ENCODE data around the gene CENPO. TPM values are rescaled to one million over a fixed set of nuclear protein-coding genes. Genes with fewer than 3 reads are reported as not detected.
"Not testable (repeated sequence)": the region's sequence is repeated elsewhere in the genome, so short reads cannot be mapped to it uniquely, and the experiment has no call there.

Gene CENPO
- total RNA-seq, 4 donors from 2014 or later, result 6.0 to 13.8 (median 9.6) TPM

- WGBS, 2 donors (ENCODE audit: low coverage in 1 of 2), result 4% methylated on average over 14 of the region's 14 CpGs; no CpG with 5 or more reads in 1 of the 2 donors
- intact Hi-C loops (cut with DNase I; ENCODE audit: low total_unique reads), result no loop called here
- in situ Hi-C loops (cut with MboI; ENCODE audit: low pct_ligation_motif_present in 1 of 4, low pct_unique_long_range_greater_than_20kb in 1 of 4, low sequenced_read_pairs in 3 of 4), result no loop called here
- H3K4me1 ChIP-seq, result peaks cover 9 to 20% (median 14%) of the 10 kb centered on the region in 4 donors
- no peaks in the 10 kb centered on the region for H3K36me3 ChIP-seq
- H3K9me3 ChIP-seq, result no peaks in the 10 kb centered on the region
- no peaks in the 10 kb centered on the region for H3K27me3 ChIP-seq
- peak overlapping the region; percentile 94 to 99 (median 95) for H3K27ac ChIP-seq
- DNase-seq, result no peak
- peak overlapping the region; percentile 57 to 90 (median 72) for H3K4me3 ChIP-seq
- TF ChIP-seq POLR2AphosphoS5 (IDR thresholded peaks at IDR 0.05), result no peak
- no peak for TF ChIP-seq POLR2A (IDR thresholded peaks at IDR 0.05)
- TF ChIP-seq EP300 (IDR thresholded peaks at IDR 0.05; ENCODE audit: low read depth), result no peak
- no peak for TF ChIP-seq CTCF (IDR thresholded peaks at IDR 0.05)
These were observed 673 bp downstream of the CENPO start for GRCh38 chr2:24793761-24794435.

- peaks cover 0 to 6% (median 0%) of the 10 kb centered on the region in 4 donors for H3K36me3 ChIP-seq
- no peak overlapping the region for H3K27ac ChIP-seq
- no peak for TF ChIP-seq EP300 (IDR thresholded peaks at IDR 0.05; ENCODE audit: low read depth)
- no peak for TF ChIP-seq POLR2AphosphoS5 (IDR thresholded peaks at IDR 0.05)
- no peak for TF ChIP-seq CTCF (IDR thresholded peaks at IDR 0.05)
- TF ChIP-seq POLR2A (IDR thresholded peaks at IDR 0.05), result no peak
- no peak for DNase-seq
- H3K4me1 ChIP-seq, result peaks cover 5 to 10% (median 6%) of the 10 kb centered on the region in 4 donors
- H3K9me3 ChIP-seq, result no peaks in the 10 kb centered on the region
- no peak overlapping the region for H3K4me3 ChIP-seq
- in situ Hi-C loops (cut with MboI; ENCODE audit: low pct_ligation_motif_present in 1 of 4, low pct_unique_long_range_greater_than_20kb in 1 of 4, low sequenced_read_pairs in 3 of 4), result no loop called here
- no peaks in the 10 kb centered on the region for H3K27me3 ChIP-seq
- WGBS, 2 donors (ENCODE audit: low coverage in 1 of 2), result 95 to 97% methylated on average over 2 of the region's 2 CpGs
- intact Hi-C loops (cut with DNase I; ENCODE audit: low total_unique reads), result no loop called here
These were observed 4.4 kb downstream of the CENPO start for GRCh38 chr2:24797644-24798043.

- H3K27ac ChIP-seq; H3K9me3 ChIP-seq; DNase-seq; H3K4me3 ChIP-seq; H3K4me1 ChIP-seq; in situ Hi-C loops (cut with MboI; ENCODE audit: low pct_ligation_motif_present in 1 of 4, low pct_unique_long_range_greater_than_20kb in 1 of 4, low sequenced_read_pairs in 3 of 4); intact Hi-C loops (cut with DNase I; ENCODE audit: low total_unique reads); H3K27me3 ChIP-seq; H3K36me3 ChIP-seq: not testable (repeated sequence)
- 97 to 100% methylated on average over 4 to 5 of the region's 5 CpGs for WGBS, 2 donors (ENCODE audit: low coverage in 1 of 2)
These were observed 7.3 kb downstream of the CENPO start for GRCh38 chr2:24800487-24800886.

- Histone ChIP-seq H3K27ac (peak overlapping the region in 2 of 4 donors; percentile 8 to 21), H3K4me1 (peaks cover 0 to 19% (median 8%) of the 10 kb centered on the region in 4 donors)
- H3K4me3 ChIP-seq; H3K27me3 ChIP-seq; H3K9me3 ChIP-seq; H3K36me3 ChIP-seq; in situ Hi-C loops (cut with MboI; ENCODE audit: low pct_ligation_motif_present in 1 of 4, low pct_unique_long_range_greater_than_20kb in 1 of 4, low sequenced_read_pairs in 3 of 4); intact Hi-C loops (cut with DNase I; ENCODE audit: low total_unique reads): not testable (repeated sequence)
- 80 to 94% methylated on average over 11 to 25 of the region's 25 CpGs for WGBS, 2 donors (ENCODE audit: low coverage in 1 of 2)
- DNase-seq, result peak; percentile 60
These were observed 12.8 kb downstream of the CENPO start for GRCh38 chr2:24805811-24806660.

GRCh38 chr2:24806661-24807036, 13.4 kb downstream of the CENPO start:
- Histone ChIP-seq H3K9me3 (no peaks in the 10 kb centered on the region), H3K4me3 (no peak overlapping the region), H3K27ac (peak overlapping the region in 2 of 4 donors; percentile 8 to 21), H3K4me1 (peaks cover 0 to 19% (median 8%) of the 10 kb centered on the region in 4 donors), H3K36me3 (no peaks in the 10 kb centered on the region), H3K27me3 (no peaks in the 10 kb centered on the region)
- intact Hi-C loops (cut with DNase I; ENCODE audit: low total_unique reads), result no loop called here
- no peak for DNase-seq
- TF ChIP-seq POLR2A (IDR thresholded peaks at IDR 0.05) (no peak), POLR2AphosphoS5 (IDR thresholded peaks at IDR 0.05) (no peak), CTCF (IDR thresholded peaks at IDR 0.05) (no peak), EP300 (IDR thresholded peaks at IDR 0.05; ENCODE audit: low read depth) (no peak)
- in situ Hi-C loops (cut with MboI; ENCODE audit: low pct_ligation_motif_present in 1 of 4, low pct_unique_long_range_greater_than_20kb in 1 of 4, low sequenced_read_pairs in 3 of 4), result no loop called here

Measured in transverse colon (tissue), 4 donors.